GM19023 (cell line): ENCODE results near the gene CLIC4.
"Not testable (repeated sequence)": the region's sequence is repeated elsewhere in the genome, so short reads cannot be mapped to it uniquely, and the experiment has no call there.

Experiments used
- ATAC-seq: cut with Tn5 transposase; IDR thresholded peaks from one replicate; pipeline ENCODE4 v1.9.1; 2021; ENCODE audit warnings: mild to moderate bottlenecking, moderate library complexity; ENCODE audit not compliant: unreplicated experiment

CLIC4 gene

GRCh38 chr1:24803220-24803619 lies 58.0 kb downstream of the CLIC4 start:
- ATAC-seq: no peak

GRCh38 chr1:24803987-24804530 lies 58.8 kb downstream of the CLIC4 start:
- no peak for ATAC-seq

- no peak for ATAC-seq
Observed at GRCh38 chr1:24805534-24806301, 60.5 kb downstream of the CLIC4 start.

GRCh38 chr1:24806588-24806987 lies 61.3 kb downstream of the CLIC4 start:
- no peak for ATAC-seq

- ATAC-seq: not testable (repeated sequence)
Observed at GRCh38 chr1:24811494-24811893, 66.2 kb downstream of the CLIC4 start.

- ATAC-seq: not testable (repeated sequence)
Observed at GRCh38 chr1:24820221-24820620, 75.0 kb downstream of the CLIC4 start.

GRCh38 chr1:24822887-24823286 lies 77.6 kb downstream of the CLIC4 start:
- ATAC-seq: no peak

GRCh38 chr1:24823486-24823885 lies 78.2 kb downstream of the CLIC4 start:
- ATAC-seq: not testable (repeated sequence)

- no peak for ATAC-seq
Observed at GRCh38 chr1:24825174-24825573, 79.9 kb downstream of the CLIC4 start.

- no peak for ATAC-seq
Observed at GRCh38 chr1:24826510-24826909, 81.3 kb downstream of the CLIC4 start.

- ATAC-seq: no peak
Observed at GRCh38 chr1:24827379-24828135, 82.3 kb downstream of the CLIC4 start.

- ATAC-seq: no peak
Observed at GRCh38 chr1:24828183-24828886, 83.1 kb downstream of the CLIC4 start.

GRCh38 chr1:24828887-24829192 lies 83.6 kb downstream of the CLIC4 start:
- no peak for ATAC-seq

- ATAC-seq: no peak
Observed at GRCh38 chr1:24830680-24831272, 85.5 kb downstream of the CLIC4 start.

GRCh38 chr1:24841593-24841992 lies 96.3 kb downstream of the CLIC4 start:
- no peak for ATAC-seq

GRCh38 chr1:24846671-24847070 lies 101.4 kb downstream of the CLIC4 start:
- no peak for ATAC-seq

- peak; percentile 90 for ATAC-seq
Observed at GRCh38 chr1:24847995-24848881, 103.0 kb downstream of the CLIC4 start.

GRCh38 chr1:24849672-24850295 lies 104.5 kb downstream of the CLIC4 start:
- ATAC-seq: no peak

- ATAC-seq: no peak
Observed at GRCh38 chr1:24850328-24850920, 105.2 kb downstream of the CLIC4 start.
